K562 (cell line): ENCODE measurements around the gene MAP3K14.

ENCODE experiments used
- DIDO1 ChIP-seq: fragments of 450-650 bp; IDR thresholded peaks from 2 replicates; pipeline ENCODE4 v1.6.1; 2016; ENCODE audit warnings: low read depth, missing biosample characterization, missing genetic modification characterization
- EP300 ChIP-seq: IDR thresholded peaks from 2 replicates; pipeline ENCODE4 v1.6.1; 2012; ENCODE audit warnings: low read length, improper control_type of control experiment
- GTF2E2 ChIP-seq: fragments of 200-800 bp; sonication (Bioruptor generic); IDR thresholded peaks from 2 replicates; pipeline ENCODE4 v1.6.1; 2016; ENCODE audit warnings: missing genetic modification characterization, missing compliant biosample characterization
- SMAD2 ChIP-seq: fragments of 150-350 bp; IDR thresholded peaks from 2 replicates; pipeline ENCODE4 v1.6.1; 2014; ENCODE audit warnings: low read depth, mild to moderate bottlenecking, low read length
- SNIP1 ChIP-seq: fragments of 450-650 bp; IDR thresholded peaks from 2 replicates; pipeline ENCODE4 v1.7.1; 2017; ENCODE audit warnings: low read depth, mild to moderate bottlenecking
- ZNF274 ChIP-seq: IDR thresholded peaks from 2 replicates; pipeline ENCODE4 v1.6.1; 2011; ENCODE audit warnings: low read depth, mild to moderate bottlenecking, low read length, moderate library complexity, borderline replicate concordance
- TF ChIP-seq, protein P1 (sequence below): sonication (generic); formaldehyde crosslinking; IDR thresholded peaks from 2 replicates; pipeline ENCODE4 v1.8.1; 2023; ENCODE audit warnings: mild to moderate bottlenecking, missing genetic modification reagents
- TF ChIP-seq, protein P2 (sequence below): sonication (generic); formaldehyde crosslinking; IDR thresholded peaks from 2 replicates; pipeline ENCODE4 v1.8.0; 2023; ENCODE audit warnings: mild to moderate bottlenecking, missing genetic modification reagents

DNA sequence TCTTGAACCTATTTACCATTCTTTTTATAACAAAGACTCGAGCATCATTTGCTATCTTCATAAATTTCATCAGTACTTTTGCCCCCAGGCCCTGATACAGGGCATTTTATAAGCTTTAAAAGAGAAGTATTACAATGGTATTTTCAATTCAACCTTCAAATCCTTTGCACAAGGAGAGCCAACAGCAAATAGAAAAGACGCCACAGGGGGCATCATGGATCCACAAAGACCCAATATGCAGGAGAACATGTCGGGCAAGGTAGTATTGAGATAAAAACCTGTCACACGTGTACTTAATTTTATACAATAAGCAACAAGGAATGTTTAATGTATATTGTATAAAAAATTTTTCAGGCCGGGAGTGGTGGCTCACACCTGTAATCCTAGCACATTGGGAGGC lies 10.2 kb downstream of the MAP3K14 start:
- TF ChIP-seq EP300: no peak
- no peak for TF ChIP-seq GTF2E2 (tag)
- TF ChIP-seq SMAD2: no peak
- TF ChIP-seq, protein P1, sequence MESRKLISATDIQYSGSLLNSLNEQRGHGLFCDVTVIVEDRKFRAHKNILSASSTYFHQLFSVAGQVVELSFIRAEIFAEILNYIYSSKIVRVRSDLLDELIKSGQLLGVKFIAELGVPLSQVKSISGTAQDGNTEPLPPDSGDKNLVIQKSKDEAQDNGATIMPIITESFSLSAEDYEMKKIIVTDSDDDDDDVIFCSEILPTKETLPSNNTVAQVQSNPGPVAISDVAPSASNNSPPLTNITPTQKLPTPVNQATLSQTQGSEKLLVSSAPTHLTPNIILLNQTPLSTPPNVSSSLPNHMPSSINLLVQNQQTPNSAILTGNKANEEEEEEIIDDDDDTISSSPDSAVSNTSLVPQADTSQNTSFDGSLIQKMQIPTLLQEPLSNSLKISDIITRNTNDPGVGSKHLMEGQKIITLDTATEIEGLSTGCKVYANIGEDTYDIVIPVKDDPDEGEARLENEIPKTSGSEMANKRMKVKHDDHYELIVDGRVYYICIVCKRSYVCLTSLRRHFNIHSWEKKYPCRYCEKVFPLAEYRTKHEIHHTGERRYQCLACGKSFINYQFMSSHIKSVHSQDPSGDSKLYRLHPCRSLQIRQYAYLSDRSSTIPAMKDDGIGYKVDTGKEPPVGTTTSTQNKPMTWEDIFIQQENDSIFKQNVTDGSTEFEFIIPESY (CRISPR knock-in tag): no peak
- no peak for TF ChIP-seq ZNF274
- no peak for TF ChIP-seq DIDO1
- no peak for TF ChIP-seq SNIP1
- TF ChIP-seq, protein P2, sequence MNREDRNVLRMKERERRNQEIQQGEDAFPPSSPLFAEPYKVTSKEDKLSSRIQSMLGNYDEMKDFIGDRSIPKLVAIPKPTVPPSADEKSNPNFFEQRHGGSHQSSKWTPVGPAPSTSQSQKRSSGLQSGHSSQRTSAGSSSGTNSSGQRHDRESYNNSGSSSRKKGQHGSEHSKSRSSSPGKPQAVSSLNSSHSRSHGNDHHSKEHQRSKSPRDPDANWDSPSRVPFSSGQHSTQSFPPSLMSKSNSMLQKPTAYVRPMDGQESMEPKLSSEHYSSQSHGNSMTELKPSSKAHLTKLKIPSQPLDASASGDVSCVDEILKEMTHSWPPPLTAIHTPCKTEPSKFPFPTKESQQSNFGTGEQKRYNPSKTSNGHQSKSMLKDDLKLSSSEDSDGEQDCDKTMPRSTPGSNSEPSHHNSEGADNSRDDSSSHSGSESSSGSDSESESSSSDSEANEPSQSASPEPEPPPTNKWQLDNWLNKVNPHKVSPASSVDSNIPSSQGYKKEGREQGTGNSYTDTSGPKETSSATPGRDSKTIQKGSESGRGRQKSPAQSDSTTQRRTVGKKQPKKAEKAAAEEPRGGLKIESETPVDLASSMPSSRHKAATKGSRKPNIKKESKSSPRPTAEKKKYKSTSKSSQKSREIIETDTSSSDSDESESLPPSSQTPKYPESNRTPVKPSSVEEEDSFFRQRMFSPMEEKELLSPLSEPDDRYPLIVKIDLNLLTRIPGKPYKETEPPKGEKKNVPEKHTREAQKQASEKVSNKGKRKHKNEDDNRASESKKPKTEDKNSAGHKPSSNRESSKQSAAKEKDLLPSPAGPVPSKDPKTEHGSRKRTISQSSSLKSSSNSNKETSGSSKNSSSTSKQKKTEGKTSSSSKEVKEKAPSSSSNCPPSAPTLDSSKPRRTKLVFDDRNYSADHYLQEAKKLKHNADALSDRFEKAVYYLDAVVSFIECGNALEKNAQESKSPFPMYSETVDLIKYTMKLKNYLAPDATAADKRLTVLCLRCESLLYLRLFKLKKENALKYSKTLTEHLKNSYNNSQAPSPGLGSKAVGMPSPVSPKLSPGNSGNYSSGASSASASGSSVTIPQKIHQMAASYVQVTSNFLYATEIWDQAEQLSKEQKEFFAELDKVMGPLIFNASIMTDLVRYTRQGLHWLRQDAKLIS (CRISPR knock-in tag): no peak
